HAP-1 (cell line): ENCODE measurements around the gene LORICRIN.

Source experiments
- DNase-seq, 2 experiments: peaks; one replicate each; pipeline ENCODE4 v3.0.0-alpha.2; 2016 to 2020; ENCODE audit warnings: low spot score in 2 of 2
- H3K27me3 ChIP-seq: fragments of 250-450 bp; sonication (Bioruptor Pico); 2 replicates; pipeline ENCODE4 v1.5.1; 2020; ENCODE audit warnings: low read depth, mild to moderate bottlenecking, moderate library complexity
- H3K36me3 ChIP-seq: fragments of 250-450 bp; sonication (Bioruptor Pico); replicated peaks from 2 replicates; pipeline ENCODE4 v1.5.1; 2020; ENCODE audit warnings: mild to moderate bottlenecking
- H3K4me1 ChIP-seq: fragments of 250-450 bp; sonication (Bioruptor Pico); 2 replicates; pipeline ENCODE4 v1.5.1; 2020; ENCODE audit warnings: mild to moderate bottlenecking
- H3K4me3 ChIP-seq: fragments of 250-450 bp; sonication (Bioruptor Pico); 2 replicates; pipeline ENCODE4 v1.5.1; 2020; ENCODE audit warnings: mild to moderate bottlenecking, moderate library complexity
- H3K9me3 ChIP-seq: fragments of 250-450 bp; sonication (Bioruptor Pico); 2 replicates; pipeline ENCODE4 v1.5.1; 2020; ENCODE audit warnings: mild to moderate bottlenecking, moderate library complexity
- in situ Hi-C: fragments of 300-500 bp; cut with MboI; formaldehyde crosslinking; loops from 3 replicates; pipeline ENCODE4 v1.14.3; 2020; ENCODE audit warnings: low sequenced_read_pairs, inconsistent platforms, mixed read lengths

LORICRIN gene

DNA sequence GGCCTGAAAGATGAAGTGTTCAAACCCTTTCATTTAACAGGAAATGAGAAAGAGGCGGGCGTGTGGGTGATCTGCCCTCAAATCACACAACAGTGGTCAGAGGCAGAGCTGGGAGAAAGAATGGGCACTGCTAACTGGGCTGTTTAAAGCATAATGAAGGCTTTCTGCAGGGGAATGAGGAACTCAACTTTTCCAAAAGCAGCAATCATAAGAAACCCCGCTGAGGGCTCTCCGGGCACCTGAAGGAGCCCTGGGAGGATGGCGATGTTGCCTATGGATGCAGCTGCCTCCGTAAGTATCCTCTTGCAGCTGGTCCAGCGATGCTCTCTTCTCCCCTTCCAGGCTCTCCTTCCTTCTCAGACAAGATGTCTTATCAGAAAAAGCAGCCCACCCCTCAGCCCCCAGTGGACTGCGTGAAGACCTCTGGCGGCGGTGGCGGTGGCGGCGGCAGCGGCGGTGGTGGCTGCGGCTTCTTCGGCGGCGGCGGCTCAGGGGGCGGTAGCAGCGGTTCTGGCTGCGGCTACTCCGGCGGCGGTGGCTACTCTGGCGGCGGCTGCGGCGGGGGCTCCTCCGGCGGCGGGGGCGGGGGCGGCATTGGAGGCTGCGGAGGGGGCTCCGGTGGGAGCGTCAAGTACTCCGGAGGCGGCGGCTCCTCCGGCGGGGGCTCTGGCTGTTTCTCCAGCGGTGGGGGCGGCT, 1.2 kb downstream of the LORICRIN start:
- no peaks in the 10 kb centered on the region for H3K36me3 ChIP-seq
- in situ Hi-C loops = no loop called here
- peaks cover 60% of the 10 kb centered on the region for H3K27me3 ChIP-seq
- peak overlapping the region; percentile 27; the same call in 1 of the 2 replicates for H3K4me3 ChIP-seq
- peaks cover 4% of the 10 kb centered on the region for H3K4me1 ChIP-seq
- DNase-seq = peak in 1 of 2 experiments; percentile 29
- H3K9me3 ChIP-seq = no peaks in the 10 kb centered on the region

DNA sequence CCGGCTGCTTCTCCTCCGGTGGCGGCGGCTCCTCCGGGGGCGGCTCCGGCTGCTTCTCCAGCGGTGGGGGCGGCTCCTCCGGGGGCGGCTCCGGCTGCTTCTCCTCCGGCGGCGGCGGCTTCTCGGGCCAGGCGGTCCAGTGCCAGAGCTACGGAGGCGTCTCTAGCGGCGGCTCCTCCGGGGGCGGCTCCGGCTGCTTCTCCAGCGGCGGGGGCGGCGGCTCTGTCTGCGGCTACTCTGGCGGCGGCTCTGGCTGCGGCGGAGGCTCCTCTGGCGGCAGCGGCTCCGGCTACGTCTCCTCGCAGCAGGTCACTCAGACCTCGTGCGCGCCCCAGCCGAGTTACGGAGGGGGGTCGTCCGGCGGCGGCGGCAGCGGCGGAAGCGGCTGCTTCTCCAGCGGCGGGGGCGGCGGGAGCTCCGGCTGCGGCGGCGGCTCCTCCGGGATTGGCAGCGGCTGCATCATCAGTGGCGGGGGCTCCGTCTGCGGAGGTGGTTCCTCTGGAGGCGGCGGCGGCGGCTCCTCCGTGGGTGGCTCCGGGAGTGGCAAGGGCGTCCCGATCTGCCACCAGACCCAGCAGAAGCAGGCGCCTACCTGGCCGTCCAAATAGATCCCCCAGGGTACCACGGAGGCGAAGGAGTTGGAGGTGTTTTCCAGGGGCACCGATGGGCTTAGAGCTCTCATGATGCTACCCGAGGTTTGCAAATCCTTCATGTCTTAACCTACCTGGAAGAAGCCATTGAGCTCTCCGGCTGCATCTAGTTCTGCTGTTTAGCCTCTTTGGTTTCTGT, 2.0 kb downstream of the LORICRIN start:
- Histone ChIP-seq H3K27me3 (peaks cover 60% of the 10 kb centered on the region), H3K9me3 (no peaks in the 10 kb centered on the region), H3K4me1 (peaks cover 4% of the 10 kb centered on the region), H3K36me3 (no peaks in the 10 kb centered on the region), H3K4me3 (peak overlapping the region; percentile 27)
- peak in 1 of 2 experiments; percentile 38 for DNase-seq
- in situ Hi-C loops = no loop called here

DNA sequence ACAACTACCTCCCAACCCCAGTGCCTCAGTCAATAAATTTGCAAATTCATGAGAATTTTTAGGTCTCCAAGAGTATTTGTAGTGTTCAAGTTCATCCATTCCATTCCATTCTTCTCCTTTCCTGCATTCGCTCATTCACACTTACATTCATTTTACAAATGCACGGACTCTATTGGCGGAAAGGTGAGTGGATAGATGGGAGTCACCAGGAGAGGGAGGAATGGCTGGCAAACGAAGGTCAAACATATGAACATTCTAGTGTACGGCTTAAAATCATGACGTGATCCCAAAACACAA, 2.5 kb downstream of the LORICRIN start:
- H3K9me3 ChIP-seq = no peaks in the 10 kb centered on the region
- H3K27me3 ChIP-seq = peaks cover 60% of the 10 kb centered on the region
- H3K4me1 ChIP-seq = peaks cover 4% of the 10 kb centered on the region
- no peaks in the 10 kb centered on the region for H3K36me3 ChIP-seq
- DNase-seq = no peak
- H3K4me3 ChIP-seq = peak overlapping the region; percentile 27; the same call in 1 of the 2 replicates
- in situ Hi-C loops = no loop called here

DNA sequence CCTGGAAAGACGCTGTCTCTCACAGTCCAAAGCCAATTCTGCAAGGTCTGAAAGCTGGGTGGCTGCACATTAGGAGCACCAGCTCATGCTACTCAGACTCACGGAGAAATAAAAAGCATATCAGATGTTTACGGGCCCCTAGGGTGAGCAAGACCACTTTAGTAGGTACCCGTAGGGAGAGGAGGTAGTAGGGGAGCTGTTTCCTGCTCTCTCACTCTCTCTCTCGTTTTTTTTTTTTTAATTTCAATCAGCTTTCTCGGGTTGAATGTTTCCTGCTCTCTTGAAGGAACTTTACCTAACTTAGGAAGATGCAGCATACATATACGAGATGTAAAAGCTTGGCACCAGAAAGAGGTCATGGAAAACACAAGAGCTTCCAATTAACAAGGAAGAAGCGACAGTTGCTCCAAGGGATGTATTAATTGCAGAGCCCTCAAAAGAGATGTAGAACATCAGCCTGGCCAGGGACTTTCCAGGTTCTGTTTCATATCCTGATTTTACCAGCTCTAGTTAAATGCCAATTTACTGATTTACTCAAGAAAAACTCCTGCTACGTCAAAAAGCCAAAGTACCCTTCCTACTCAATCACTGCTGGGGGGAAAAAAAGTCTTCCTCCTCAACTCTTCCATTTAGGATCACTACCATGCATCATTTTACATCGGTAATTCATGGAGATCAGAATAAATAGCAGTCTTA, 3.1 kb downstream of the LORICRIN start:
- no peak for DNase-seq
- no peaks in the 10 kb centered on the region for H3K9me3 ChIP-seq
- peaks cover 4% of the 10 kb centered on the region for H3K4me1 ChIP-seq
- H3K36me3 ChIP-seq = no peaks in the 10 kb centered on the region
- in situ Hi-C loops = no loop called here
- peaks cover 60% of the 10 kb centered on the region for H3K27me3 ChIP-seq
- no peak overlapping the region for H3K4me3 ChIP-seq

DNA sequence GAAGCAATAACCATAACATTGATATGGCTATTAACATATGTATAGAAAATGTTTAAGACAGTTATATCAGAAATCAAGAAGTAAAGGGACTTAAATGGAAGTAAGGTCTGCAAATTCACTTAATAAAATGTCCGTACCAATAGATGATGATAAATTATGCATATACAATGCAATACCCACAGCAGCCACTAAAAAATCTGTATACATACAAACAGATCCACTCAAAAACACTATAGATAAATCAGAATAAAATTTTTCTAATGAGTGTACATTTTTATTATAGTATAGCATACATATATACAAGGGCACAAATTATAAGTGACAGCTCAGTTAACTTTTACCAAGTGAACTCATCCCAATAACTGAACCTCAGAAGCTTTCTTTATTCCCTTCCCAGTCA, 6.0 kb downstream of the LORICRIN start:
- H3K9me3 ChIP-seq = no peaks in the 10 kb centered on the region
- in situ Hi-C loops = no loop called here
- peaks cover 49% of the 10 kb centered on the region for H3K27me3 ChIP-seq
- DNase-seq = no peak
- H3K4me1 ChIP-seq = peaks cover 4% of the 10 kb centered on the region
- H3K36me3 ChIP-seq = no peaks in the 10 kb centered on the region
- no peak overlapping the region for H3K4me3 ChIP-seq

DNA sequence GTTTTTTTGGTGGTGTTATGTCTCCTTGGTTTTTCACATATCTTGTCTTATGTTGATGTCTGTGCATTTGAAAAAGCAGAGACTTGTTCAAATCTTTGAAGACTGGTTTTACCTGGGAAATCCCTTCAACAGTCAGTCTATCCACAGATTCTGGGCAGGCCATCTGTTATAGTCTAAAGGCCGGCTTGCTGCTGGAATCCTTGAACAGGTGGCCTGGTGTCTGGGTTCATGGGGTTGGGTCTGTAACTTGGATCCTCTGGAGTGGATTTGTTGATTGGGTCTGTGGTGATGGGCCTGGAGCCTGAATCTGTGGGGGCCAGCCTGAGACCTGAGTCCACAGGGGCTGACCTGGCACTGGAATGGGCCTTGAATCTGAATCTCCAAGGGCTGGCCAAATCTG, 12.2 kb downstream of the LORICRIN start:
- DNase-seq = no peak
- peaks cover 10% of the 10 kb centered on the region for H3K4me1 ChIP-seq
- H3K9me3 ChIP-seq = no peaks in the 10 kb centered on the region
- no peaks in the 10 kb centered on the region for H3K36me3 ChIP-seq
- H3K4me3 ChIP-seq = no peak overlapping the region
- in situ Hi-C loops = no loop called here
- H3K27me3 ChIP-seq = peaks cover 2% of the 10 kb centered on the region; the same call in 1 of the 2 replicates

DNA sequence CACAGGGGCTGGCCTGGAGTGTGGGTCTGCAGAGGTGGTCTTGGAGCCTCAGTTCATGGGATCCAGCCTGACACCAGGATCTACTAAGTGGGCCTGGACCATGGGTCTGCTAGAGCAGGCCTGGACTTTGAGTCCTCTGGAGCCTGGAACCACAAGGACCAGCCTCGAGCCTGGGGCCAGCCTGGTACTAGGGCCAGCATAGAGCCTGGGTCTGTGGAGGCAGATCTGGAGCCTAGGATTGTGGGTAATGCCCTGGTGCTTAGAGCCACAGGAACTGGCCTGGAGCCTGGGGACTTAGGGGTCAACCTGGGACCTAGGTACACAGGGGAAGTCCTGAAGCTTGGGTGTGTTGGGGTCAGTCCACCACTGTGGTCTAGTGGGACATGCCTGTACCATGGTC, 12.7 kb downstream of the LORICRIN start:
- no peak for DNase-seq

DNA sequence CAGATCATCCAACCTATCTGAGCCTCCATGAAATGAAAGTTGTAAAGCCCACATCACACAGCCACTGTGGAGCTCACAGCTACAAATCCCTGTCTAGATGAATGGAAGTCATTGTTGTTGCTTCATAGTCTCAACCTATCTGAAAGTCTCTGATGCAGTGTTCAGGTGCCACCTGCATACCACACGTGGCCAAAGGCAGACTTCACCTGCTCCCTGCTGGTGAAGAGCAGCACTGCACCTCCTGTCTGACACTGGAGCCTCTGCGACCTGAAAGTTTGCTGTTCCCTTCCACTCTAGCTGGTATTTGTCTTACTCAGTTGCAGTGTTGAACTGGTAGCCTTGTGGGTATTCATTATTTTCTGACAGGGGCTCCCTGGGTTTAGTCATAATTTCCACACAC, 18.4 kb downstream of the LORICRIN start:
- DNase-seq = peak in 1 of 2 experiments; percentile 58
- Histone ChIP-seq H3K4me1 (peaks cover 10% of the 10 kb centered on the region), H3K36me3 (no peaks in the 10 kb centered on the region), H3K27me3 (peaks cover 15% of the 10 kb centered on the region), H3K4me3 (no peak overlapping the region), H3K9me3 (no peaks in the 10 kb centered on the region)
- in situ Hi-C loops = no loop called here

More for the DNA sequence above, 12.7 kb downstream of the LORICRIN start:
- in situ Hi-C loops = no loop called here
- no peaks in the 10 kb centered on the region for H3K9me3 ChIP-seq
- H3K27me3 ChIP-seq = peaks cover 2% of the 10 kb centered on the region; the same call in 1 of the 2 replicates
- no peaks in the 10 kb centered on the region for H3K36me3 ChIP-seq
- H3K4me1 ChIP-seq = peaks cover 10% of the 10 kb centered on the region
- no peak overlapping the region for H3K4me3 ChIP-seq

DNA sequence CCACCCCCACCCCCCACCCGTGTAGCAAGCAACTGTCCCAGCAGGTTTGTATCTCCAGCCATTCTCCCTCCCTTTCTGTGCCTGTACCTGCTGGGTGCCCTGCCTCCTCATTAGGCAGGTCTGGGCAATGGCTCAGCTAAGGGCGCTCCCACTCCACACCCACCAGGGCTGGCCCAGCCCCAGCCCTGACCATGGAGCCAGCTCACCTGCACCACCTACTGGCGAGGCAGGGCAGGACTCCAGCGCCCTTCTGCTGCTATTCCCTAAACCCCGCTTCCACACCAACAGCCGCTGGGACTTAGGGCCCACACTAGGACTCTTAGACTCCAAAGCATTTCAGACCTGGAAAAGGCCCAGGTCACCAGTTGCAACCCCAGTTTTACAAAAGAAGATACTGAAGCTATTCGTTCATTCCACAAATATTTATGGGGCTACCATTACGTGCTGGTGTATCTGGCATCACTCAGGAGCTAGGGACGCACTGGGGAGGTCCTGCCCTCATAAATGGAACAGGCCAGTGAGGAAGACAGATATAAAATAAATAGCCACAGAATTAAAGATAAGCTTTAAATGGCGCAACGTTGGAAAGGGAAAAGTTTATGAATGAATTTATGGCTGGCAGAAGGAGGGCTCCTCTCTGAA, 29.3 kb downstream of the LORICRIN start:
- no peaks in the 10 kb centered on the region for H3K36me3 ChIP-seq
- in situ Hi-C loops = no loop called here
- no peaks in the 10 kb centered on the region for H3K9me3 ChIP-seq
- H3K4me1 ChIP-seq = no peaks in the 10 kb centered on the region
- peak in 1 of 2 experiments; percentile 71 for DNase-seq
- H3K27me3 ChIP-seq = peaks cover 6% of the 10 kb centered on the region; the same call in 1 of the 2 replicates
- no peak overlapping the region for H3K4me3 ChIP-seq

DNA sequence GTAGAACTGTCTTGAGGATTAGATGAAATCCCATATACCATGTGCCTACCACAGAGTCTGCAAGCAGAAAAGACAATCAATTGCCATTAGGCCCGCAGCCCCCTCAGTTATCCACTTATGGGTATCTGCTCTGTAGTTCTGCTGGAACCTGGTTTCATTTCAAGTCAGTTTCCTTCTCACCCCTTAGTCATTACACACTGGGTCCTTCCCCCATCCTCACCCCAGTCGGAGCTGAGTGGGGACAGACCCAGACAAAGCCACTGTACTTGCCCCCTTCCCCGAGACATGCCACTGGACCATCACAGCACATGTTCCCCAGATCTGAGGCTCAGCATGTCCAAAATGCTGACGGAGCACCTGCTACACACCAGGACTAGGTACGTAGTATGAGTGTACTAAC, 32.0 kb downstream of the LORICRIN start:
- Histone ChIP-seq H3K4me1 (no peaks in the 10 kb centered on the region), H3K36me3 (no peaks in the 10 kb centered on the region), H3K4me3 (no peak overlapping the region), H3K27me3 (peaks cover 6% of the 10 kb centered on the region; the same call in 1 of the 2 replicates), H3K9me3 (no peaks in the 10 kb centered on the region)
- in situ Hi-C loops = no loop called here
- no peak for DNase-seq

DNA sequence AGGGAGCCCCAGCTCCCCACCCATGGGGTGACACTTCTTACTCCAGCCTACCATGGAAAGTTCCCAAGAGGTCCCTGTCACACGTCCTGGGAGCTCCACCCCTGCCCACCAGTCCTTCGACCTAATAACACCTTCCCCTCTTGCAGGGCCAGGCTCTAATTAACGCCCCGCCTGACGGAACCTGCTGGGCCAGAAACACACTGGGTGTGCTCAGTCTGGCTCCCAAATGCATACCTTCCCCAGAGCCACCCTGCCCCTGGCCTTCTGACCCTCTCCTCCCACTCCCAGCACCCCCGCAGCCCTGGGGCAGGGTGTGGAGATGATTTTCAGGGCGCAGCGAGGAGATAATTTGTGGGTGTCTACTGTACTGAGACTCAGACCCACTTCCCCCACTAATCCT, 32.7 kb downstream of the LORICRIN start:
- in situ Hi-C loops = no loop called here

DNA sequence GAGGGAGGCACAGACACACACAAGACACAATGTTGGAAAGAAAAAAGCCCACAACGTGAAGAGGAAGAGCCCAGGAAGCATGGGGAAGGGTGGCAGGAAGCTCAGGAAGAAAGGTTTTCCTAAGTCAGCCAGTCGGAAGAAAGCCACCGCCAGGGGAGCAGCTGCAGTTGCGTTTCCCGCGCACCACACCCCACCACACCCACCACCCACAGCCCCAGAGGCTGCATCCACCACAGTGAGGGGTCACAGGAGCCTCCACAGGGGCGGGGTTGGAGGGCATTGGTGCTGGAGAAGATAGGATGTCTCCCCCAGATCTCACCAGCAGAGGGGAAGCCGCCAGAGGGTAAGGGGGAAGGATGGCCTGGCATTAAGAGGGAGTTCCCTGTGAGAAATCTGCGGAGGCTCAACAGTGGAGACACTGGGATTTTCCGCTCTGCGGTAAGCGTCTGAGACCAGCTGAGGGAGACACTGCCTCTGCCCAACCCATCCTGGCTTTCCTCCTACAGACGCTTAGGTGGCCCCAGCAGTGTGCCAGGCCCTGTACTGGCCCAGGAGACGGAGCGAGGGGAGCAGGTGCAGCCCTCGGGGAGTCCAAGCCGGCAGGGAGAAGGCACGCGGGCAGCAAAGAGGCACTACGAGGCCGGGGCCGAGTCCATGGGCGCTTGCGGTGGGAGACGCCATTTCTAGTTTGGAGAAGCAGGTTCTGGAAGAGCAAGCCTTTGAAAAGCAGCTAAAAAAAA, 33.4 kb downstream of the LORICRIN start:
- Histone ChIP-seq H3K4me1 (no peaks in the 10 kb centered on the region), H3K4me3 (no peak overlapping the region), H3K9me3 (no peaks in the 10 kb centered on the region), H3K27me3 (peaks cover 6% of the 10 kb centered on the region; the same call in 1 of the 2 replicates), H3K36me3 (no peaks in the 10 kb centered on the region)
- DNase-seq = no peak
- in situ Hi-C loops = no loop called here

More for the DNA sequence above, 32.7 kb downstream of the LORICRIN start:
- Histone ChIP-seq H3K36me3 (no peaks in the 10 kb centered on the region), H3K27me3 (peaks cover 6% of the 10 kb centered on the region; the same call in 1 of the 2 replicates), H3K9me3 (no peaks in the 10 kb centered on the region), H3K4me3 (no peak overlapping the region), H3K4me1 (no peaks in the 10 kb centered on the region)
- DNase-seq = no peak

DNA sequence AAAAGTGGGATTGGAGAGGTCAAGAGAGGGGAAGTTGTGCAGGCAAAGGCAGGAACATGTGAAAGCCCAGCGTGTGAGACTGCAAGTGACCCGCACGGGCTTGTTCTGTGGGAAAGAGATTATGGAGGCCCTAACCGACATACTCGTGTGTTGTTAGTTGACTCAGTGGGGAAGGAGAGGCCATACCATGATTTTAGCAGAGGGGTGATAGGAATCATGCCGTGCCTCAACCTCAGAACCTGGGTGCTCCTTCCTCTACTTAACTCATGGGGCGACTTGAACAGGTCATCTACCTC, 33.9 kb downstream of the LORICRIN start:
- Histone ChIP-seq H3K4me3 (no peak overlapping the region), H3K4me1 (no peaks in the 10 kb centered on the region), H3K9me3 (no peaks in the 10 kb centered on the region), H3K27me3 (peaks cover 6% of the 10 kb centered on the region; the same call in 1 of the 2 replicates), H3K36me3 (no peaks in the 10 kb centered on the region)
- in situ Hi-C loops = no loop called here
- DNase-seq = no peak
